Measurements from ENCODE around the gene AGXT2.
"Not testable (repeated sequence)": the region's sequence is repeated elsewhere in the genome, so short reads cannot be mapped to it uniquely, and the experiment has no call there.

AGXT2 gene

GRCh38 chr5:35050541-35051126 lies 2.9 kb upstream of the AGXT2 start:
- DNase-seq, result no peak

DNA sequence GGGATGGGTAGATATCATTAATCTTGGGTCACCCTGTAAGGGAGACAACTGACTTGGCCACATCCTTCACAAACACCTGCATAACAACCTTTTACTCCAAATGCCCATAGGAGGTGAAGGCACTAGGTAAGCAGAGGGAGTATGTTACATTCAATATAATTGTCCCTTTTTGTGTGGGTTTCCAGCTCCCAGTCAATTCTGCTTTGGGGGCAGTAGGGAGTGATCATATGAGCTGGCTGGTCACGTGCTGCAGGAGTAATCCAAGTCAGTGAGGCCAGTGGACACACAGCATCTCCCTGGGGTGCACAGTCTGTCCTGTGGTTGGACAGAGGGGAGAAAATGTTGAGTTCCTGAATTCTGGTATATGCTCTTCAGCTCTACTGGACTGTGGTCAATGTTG lies 1.2 kb upstream of the AGXT2 start:
- DNase-seq, result no peak

DNA sequence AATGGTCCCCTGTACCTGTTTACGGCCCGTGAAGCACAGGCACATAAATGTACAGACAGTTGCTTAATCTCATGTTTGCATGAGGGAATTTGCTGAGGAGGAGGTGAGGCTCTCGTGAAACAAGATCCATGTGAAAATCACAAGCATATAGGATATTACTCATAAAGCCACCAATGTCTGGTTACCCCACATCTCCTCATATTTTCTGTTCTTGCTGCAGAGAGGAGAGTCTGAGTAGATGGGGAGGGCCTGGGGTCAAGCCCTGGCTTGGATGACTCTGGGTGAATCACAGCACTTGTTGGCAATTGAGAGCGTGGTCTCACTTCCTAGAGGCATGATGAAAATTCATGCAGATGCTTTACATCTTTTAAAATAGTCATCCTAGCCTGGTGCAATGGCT lies 975 bp downstream of the AGXT2 start:
- no peak for DNase-seq

GRCh38 chr5:35045280-35045679 lies 2.5 kb downstream of the AGXT2 start:
- no peak for DNase-seq

GRCh38 chr5:35044649-35045048 lies 3.1 kb downstream of the AGXT2 start:
- no peak for DNase-seq

DNA sequence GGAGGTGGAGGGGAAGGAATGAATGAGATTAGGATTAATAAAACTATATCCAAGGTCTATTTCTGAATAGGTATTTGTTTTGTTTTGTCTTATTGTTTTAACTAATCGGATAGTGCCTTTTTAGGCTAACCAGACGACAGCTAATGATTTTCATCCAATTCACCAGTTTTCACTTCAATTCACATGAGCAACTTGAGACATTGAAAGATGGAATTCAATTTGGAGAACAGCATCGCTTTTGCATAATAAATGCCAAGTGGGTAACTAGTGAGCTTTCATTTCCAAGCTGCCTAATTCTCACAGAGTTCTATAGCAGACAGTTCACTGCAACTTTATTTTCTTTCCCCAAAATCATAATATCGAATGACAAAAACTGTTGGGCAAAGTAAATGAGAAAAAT lies 5.0 kb downstream of the AGXT2 start:
- no peak for DNase-seq

- DNase-seq, result no peak
Observed at GRCh38 chr5:35041261-35041660, 6.5 kb downstream of the AGXT2 start.

- DNase-seq, result no peak
Observed at GRCh38 chr5:35038891-35039290, 8.9 kb downstream of the AGXT2 start.

GRCh38 chr5:35036536-35036935 lies 11.2 kb downstream of the AGXT2 start:
- DNase-seq, result no peak

GRCh38 chr5:35035929-35036328 lies 11.8 kb downstream of the AGXT2 start:
- DNase-seq, result not testable (repeated sequence)

DNA sequence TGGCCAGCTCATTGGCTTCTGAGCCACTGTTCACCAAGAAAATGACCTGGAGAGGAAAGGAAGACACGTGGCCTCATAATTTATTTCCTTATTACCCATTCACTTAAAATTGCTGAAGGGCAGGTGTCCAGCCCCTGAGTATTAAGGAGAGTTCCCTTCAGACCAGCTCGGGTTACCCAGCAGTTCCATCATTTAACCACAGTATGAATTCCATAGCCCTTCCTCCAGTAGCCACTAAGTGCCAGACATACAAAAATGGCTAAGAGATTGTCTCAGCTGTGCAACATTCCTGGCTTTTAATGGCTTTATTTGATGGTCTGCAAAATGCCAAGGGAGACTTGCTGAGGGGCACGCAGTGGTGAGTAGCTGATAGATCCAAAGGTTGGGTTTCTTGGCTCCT lies 12.5 kb downstream of the AGXT2 start:
- no peak for DNase-seq

DNA sequence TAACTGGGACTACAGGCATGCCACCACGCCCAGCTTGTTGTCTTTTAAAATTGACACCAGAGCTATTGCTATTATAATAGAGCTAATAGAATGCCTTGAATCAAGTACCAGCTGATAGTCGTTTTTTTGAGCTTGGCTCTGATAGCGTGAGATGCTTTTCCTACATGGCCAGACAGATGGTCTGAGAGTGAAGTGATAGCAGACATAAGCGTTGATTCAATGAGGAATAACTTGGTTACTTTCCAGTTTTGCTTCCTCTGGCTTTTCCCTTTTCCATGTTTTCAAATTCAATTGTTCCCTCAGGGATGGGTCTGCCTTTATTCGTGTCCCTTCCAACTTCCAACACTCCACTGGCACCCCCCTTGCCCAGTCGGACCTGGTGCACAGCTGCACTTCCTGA lies 15.4 kb downstream of the AGXT2 start:
- DNase-seq, result no peak

DNA sequence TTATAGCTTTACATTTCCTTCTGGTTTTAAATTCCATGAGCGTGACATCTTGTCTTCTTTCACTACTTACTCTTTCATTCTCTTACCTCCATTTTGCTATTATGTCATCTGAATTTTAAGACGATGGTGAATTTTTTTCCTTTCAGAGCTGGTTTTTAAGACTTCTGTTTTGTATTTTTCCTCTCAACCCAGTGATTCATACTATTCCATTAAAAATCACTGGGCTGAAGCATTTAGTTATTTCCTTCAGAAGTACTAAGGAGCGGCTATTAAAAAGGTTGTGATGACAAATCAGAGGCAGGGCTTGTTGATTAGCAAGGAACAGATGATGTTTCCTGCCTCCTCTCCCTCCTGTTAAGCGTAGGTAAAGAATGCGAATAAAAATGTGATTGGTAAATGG lies 16.5 kb downstream of the AGXT2 start:
- DNase-seq, result no peak

DNA sequence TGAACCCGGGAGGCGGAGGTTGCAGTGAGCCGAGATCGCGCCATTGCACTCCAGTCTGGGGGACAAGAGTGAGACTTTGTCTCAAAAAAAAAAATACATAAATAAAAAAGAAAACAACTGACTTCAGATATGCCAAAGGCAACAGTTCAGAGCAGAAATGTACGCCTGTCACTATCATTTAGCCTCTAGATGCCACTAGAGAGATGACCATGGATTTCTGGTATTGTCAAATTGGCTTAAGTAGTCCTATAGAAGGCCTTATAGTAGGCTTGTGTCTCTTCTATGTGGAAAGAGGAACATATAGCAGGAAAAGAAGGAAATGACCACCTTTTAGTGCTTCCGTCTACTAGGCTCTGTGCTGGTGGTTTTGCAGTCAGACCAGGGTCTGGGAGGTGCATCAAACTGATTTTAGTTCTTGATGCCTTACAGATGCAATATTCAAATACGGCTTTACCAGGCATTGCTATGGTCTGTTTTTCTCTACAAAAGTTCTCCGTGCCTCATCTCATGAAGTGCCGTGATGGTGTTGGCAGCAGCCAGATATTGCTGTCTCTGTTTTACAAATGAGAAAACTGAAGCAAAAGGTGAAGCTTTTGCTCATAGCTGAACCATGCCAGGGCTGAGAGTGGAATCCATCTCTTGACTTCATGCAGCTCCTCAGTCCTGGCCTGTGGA lies 17.2 kb downstream of the AGXT2 start:
- DNase-seq, result no peak

DNA sequence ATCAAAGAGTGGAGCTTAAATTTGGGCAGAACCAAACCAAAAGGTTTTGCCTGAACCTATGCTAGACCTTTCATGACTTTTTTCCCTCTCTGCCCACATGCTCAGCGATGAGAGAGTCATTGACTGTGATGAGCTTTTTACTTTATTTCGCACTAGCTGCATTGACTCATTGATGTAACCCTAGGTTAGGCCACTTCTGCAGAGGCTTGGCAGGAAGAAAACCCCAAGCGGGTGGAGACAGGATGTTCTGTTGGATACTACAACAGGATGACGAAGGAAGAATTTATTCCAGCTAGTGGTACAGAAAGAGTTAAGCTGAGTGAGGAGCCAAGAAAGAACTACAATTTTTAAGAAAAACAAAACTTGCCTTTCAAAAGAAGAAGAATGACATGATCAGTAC lies 18.4 kb downstream of the AGXT2 start:
- DNase-seq, result no peak

DNA sequence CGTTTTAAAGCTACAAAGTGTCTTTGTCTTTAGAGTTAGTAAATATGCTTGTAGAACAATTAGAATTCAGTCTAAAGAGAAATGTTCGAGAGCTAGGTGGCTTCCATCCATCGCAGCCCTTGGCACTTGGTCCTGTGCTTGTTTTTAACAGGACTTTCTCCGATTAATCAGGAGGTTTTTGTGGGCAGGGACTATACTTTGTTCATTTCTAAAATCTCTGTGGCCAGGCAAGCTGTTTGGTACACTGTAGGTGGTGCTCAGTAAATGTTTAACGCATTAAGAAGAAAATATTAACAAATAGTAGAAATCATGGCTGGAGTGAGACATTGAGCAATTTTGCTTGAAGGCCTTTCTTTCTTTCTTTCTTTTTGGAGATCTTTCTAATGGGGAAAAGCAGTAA lies 20.8 kb downstream of the AGXT2 start:
- no peak for DNase-seq

- no peak for DNase-seq
Observed at GRCh38 chr5:35026280-35026840, 21.4 kb downstream of the AGXT2 start.

- no peak for DNase-seq
Observed at GRCh38 chr5:35024911-35025510, 22.7 kb downstream of the AGXT2 start.

- DNase-seq, result no peak
Observed at GRCh38 chr5:35023391-35024178, 24.2 kb downstream of the AGXT2 start.

DNA sequence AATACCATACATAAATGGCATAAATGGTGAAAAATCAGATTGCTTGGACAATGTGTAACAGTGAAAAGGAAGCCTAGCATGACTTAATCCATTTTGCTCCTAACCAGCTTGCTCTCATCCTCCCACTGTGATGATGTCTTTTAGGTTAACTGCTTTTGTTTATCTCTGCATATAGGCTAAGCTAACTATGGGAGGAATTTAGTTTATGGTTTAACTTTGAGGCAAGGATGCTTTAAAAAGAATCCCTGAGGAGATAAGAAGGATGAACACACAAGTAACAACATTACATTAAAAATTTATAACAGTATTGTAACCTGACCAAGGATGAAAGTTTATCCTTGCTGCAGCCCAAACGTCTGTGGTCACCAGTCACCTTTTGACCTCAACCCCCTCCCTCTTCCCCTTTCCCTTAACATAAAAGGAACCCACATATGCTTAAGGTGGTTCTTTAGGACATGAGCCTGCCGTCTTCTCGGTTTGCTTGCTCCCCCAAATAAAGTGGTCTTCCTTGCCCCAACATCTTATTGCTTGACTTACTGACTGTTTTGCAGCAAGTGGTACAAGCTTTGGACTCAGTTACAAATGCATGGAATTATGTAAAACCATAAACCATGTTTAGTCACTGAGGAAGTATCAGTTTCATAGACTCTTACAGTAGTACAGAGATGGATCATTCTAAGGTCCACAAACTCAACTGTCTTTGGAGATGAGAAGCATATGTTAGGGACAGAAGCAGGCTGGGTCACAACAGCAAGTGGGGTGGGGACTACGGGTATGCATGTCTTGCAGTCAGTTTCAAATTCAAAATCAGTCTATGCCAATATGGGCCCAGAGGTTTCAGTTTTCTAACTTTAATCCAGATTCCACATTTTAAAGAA lies 31.3 kb downstream of the AGXT2 start:
- no peak for DNase-seq

GRCh38 chr5:35015063-35015462 lies 32.7 kb downstream of the AGXT2 start:
- no peak for DNase-seq

DNA sequence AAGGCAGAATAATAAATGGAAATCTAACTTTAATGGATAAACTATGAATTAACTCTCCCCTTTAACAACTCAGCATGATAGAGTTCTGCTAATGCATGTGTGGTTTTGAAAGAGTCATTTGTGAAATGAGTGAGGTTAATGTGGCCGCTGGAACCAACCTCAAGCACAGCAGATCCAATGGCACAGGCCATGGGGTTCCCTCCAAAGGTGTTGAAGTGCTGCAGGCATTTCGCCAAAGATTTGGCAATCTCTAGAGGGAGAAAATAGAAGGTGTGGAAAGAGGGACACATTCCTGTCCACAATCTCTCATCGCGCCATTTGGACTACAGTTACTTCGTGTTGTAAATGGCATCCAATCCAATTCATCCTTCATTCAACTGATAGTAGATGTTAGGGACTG lies 35.0 kb downstream of the AGXT2 start:
- no peak for DNase-seq

DNA sequence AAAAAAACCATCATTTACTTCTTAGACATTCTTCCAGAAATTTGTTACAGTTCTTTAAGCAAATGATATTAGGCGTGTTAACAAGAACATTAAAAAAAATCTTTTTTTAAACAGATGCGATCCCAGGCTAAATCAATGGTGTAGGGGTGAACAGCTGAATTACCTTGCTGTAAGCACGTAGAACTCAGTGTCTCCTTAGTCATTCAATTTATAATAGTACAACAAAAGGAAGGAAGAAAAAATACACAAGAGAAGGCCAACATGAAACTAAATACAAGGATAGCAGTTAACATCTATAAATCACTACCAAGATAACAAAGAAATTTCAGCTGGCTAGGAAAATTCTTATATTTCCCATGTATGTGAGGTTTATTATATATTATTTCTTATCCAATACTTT lies 35.4 kb downstream of the AGXT2 start:
- DNase-seq, result no peak
